CD14-positive monocyte (primary cell): ENCODE data around the gene HBM. TPM values are rescaled to one million over a fixed set of nuclear protein-coding genes. Genes with fewer than 3 reads are reported as not detected.
"Not testable (repeated sequence)": the region's sequence is repeated elsewhere in the genome, so short reads cannot be mapped to it uniquely, and the experiment has no call there.

Experiments used
- DNase-seq, 3 donors: peaks; one replicate each; pipeline ENCODE4 v3.0.0-alpha.2; 2011 to 2022
- H2AFZ ChIP-seq: 2 replicates; pipeline ENCODE4 v1.6.0; 2012; ENCODE audit warnings: mild to moderate bottlenecking, low read depth, low read length, inconsistent platforms; ENCODE audit not compliant: insufficient read depth, poor library complexity, severe bottlenecking
- H3K27ac ChIP-seq, 2 donors: 1 replicate in 1 of 2; 2 replicates in 1 of 2; pipeline ENCODE4 v1.5.1; 2012 to 2013; ENCODE audit warnings: low read length in 2 of 2, control low read depth in 1 of 2, inconsistent platforms in 1 of 2, low read depth in 1 of 2, mild to moderate bottlenecking in 1 of 2
- H3K27me3 ChIP-seq, 2 donors: one replicate each; pipeline versions ENCODE4 v1.6.0 to v1.6.1; 2011 to 2013; ENCODE audit warnings: low read length in 2 of 2; ENCODE audit not compliant: control insufficient read depth in 2 of 2, insufficient read depth in 2 of 2
- H3K36me3 ChIP-seq, 2 donors: replicated peaks in 1 of 2; 1 replicate in 1 of 2; 2 replicates in 1 of 2; pipeline versions ENCODE4 v1.5.1 to v1.6.1; 2012 to 2013; ENCODE audit warnings: low read length in 2 of 2, control low read depth in 1 of 2, inconsistent platforms in 1 of 2, mild to moderate bottlenecking in 1 of 2; ENCODE audit not compliant: insufficient read depth in 2 of 2, control insufficient read depth in 1 of 2
- H3K4me1 ChIP-seq, 2 donors: 1 replicate in 1 of 2; 2 replicates in 1 of 2; pipeline versions ENCODE4 v1.5.1 to v1.6.1; 2012 to 2013; ENCODE audit warnings: low read length in 2 of 2, control low read depth in 1 of 2, inconsistent platforms in 1 of 2, mild to moderate bottlenecking in 1 of 2, moderate library complexity in 1 of 2; ENCODE audit not compliant: insufficient read depth in 2 of 2, control insufficient read depth in 1 of 2
- H3K4me2 ChIP-seq: replicated peaks from 2 replicates; pipeline ENCODE3; 2012; ENCODE audit warnings: low read length, moderate library complexity, mild to moderate bottlenecking; ENCODE audit not compliant: poor library complexity, severe bottlenecking; ENCODE audit errors: extremely low read depth
- H3K4me3 ChIP-seq, 3 experiments: fragments of 200-600 bp in 1 of 3; sonication (generic) in 1 of 3; replicated peaks in 1 of 3; 1 replicate in 2 of 3; 2 replicates in 1 of 3; pipeline ENCODE4 v1.5.1; 2011 to 2013; ENCODE audit warnings: low read length in 3 of 3, mild to moderate bottlenecking in 3 of 3, control low read depth in 2 of 3, low read depth in 2 of 3, inconsistent platforms in 1 of 3, moderate library complexity in 1 of 3
- H3K79me2 ChIP-seq: 2 replicates; pipeline ENCODE4 v1.6.0; 2012; ENCODE audit warnings: mild to moderate bottlenecking, control low read depth, inconsistent platforms, low read length, moderate library complexity; ENCODE audit not compliant: insufficient read depth
- H3K9ac ChIP-seq: 2 replicates; pipeline ENCODE4 v1.6.0; 2017; ENCODE audit warnings: low read length, mild to moderate bottlenecking; ENCODE audit not compliant: insufficient read depth, poor library complexity, severe bottlenecking
- H3K9me3 ChIP-seq, 2 donors: replicated peaks in 1 of 2; 1 replicate in 1 of 2; 2 replicates in 1 of 2; pipeline versions ENCODE4 v1.5.1 to v1.6.1; 2012 to 2013; ENCODE audit warnings: low read length in 2 of 2, control low read depth in 1 of 2; ENCODE audit not compliant: control insufficient read depth in 1 of 2, insufficient read depth in 1 of 2
- H4K20me1 ChIP-seq: 2 replicates; pipeline ENCODE4 v1.6.0; 2012; ENCODE audit warnings: mild to moderate bottlenecking, low read length, control low read depth, moderate library complexity; ENCODE audit not compliant: insufficient read depth
- H3K27ac Mint-ChIP-seq, 7 donors: one replicate each; pipeline ENCODE4 v1.8.0; 2020; ENCODE audit warnings: mild to moderate bottlenecking in 7 of 7, mixed read lengths in 7 of 7, moderate library complexity in 6 of 7, inconsistent platforms in 2 of 7
- H3K27me3 Mint-ChIP-seq, 3 donors: one replicate each; pipeline ENCODE4 v1.8.0; 2021 to 2022; ENCODE audit warnings: low read depth in 3 of 3, mild to moderate bottlenecking in 3 of 3, mixed read lengths in 3 of 3, moderate library complexity in 3 of 3, inconsistent platforms in 1 of 3
- H3K36me3 Mint-ChIP-seq, 2 donors: one replicate each; pipeline ENCODE4 v1.8.0; 2020; ENCODE audit warnings: mixed read lengths in 2 of 2, inconsistent platforms in 1 of 2, mild to moderate bottlenecking in 1 of 2
- H3K4me1 Mint-ChIP-seq: one replicate; pipeline ENCODE4 v1.8.0; 2020; ENCODE audit warnings: mild to moderate bottlenecking, mixed read lengths
- H3K4me3 Mint-ChIP-seq, 2 donors: one replicate each; pipeline ENCODE4 v1.8.0; 2020; ENCODE audit warnings: mild to moderate bottlenecking in 2 of 2, mixed read lengths in 2 of 2, moderate library complexity in 1 of 2
- H3K9me3 Mint-ChIP-seq, 7 donors: one replicate each; pipeline ENCODE4 v1.8.0; 2020 to 2022; ENCODE audit warnings: mixed read lengths in 7 of 7, mild to moderate bottlenecking in 6 of 7, moderate library complexity in 6 of 7, inconsistent platforms in 2 of 7
- WGBS: methylation state at CpG from one replicate; pipeline ENCODE4 v1.1.5; 2013; ENCODE audit warnings: missing lambda C conversion rate; ENCODE audit not compliant: insufficient coverage; 5-methylcytosine and 5-hydroxymethylcytosine counted together
- intact Hi-C, 2 donors: fragments of 100-400 bp; cut with micrococcal nuclease; formaldehyde crosslinking; loops; one replicate each; pipeline versions ENCODE4 v1.15.0 to v1.15.1; 2023
- polyA plus RNA-seq, 3 donors: library from polyadenylated mRNA; depleted of rRNA in 1 of 3; unstranded in 2 of 3; stranded (reverse) in 1 of 3; fragments of 300-500 nt in 2 of 3; fragments of >200 nt in 1 of 3; fragmentation: Illumina TruSeq in 2 of 3; gene quantifications; 1 replicate in 2 of 3; 2 replicates in 1 of 3; pipeline ENCODE4 v1.2.3, GENCODE V29; 2012 to 2021
- TF ChIP-seq, protein P1 (sequence below): fragments of 200-600 bp; IDR thresholded peaks from one replicate; pipeline ENCODE4 v1.8.0; 2022; ENCODE audit warnings: antibody characterized with exemption, mild to moderate bottlenecking

HBM gene
- polyA plus RNA-seq, 3 donors: not detected

GRCh38 chr16:209359-209758 lies 43.6 kb downstream of the HBM start:
- H3K27ac ChIP-seq, H2AFZ ChIP-seq, H3K4me2 ChIP-seq, H3K27me3 ChIP-seq, H3K9me3 ChIP-seq, H3K27me3 Mint-ChIP-seq, H3K4me3 ChIP-seq, H3K4me3 Mint-ChIP-seq, H3K9ac ChIP-seq, H3K4me1 ChIP-seq, H3K9me3 Mint-ChIP-seq, H3K4me1 Mint-ChIP-seq, intact Hi-C loops, DNase-seq: not testable (repeated sequence)
- H3K79me2 ChIP-seq: peaks cover 11% of the 10 kb centered on the region
- H3K36me3 ChIP-seq: peaks cover 83 to 100% of the 10 kb centered on the region in 2 donors
- no CpG with 5 or more reads among the region's 4 CpGs for WGBS
- H3K27ac Mint-ChIP-seq: peak overlapping the region in 1 of 7 donors; percentile 14
- peaks cover 54% of the 10 kb centered on the region for H4K20me1 ChIP-seq
- H3K36me3 Mint-ChIP-seq: peaks cover 83 to 100% of the 10 kb centered on the region in 2 donors

DNA sequence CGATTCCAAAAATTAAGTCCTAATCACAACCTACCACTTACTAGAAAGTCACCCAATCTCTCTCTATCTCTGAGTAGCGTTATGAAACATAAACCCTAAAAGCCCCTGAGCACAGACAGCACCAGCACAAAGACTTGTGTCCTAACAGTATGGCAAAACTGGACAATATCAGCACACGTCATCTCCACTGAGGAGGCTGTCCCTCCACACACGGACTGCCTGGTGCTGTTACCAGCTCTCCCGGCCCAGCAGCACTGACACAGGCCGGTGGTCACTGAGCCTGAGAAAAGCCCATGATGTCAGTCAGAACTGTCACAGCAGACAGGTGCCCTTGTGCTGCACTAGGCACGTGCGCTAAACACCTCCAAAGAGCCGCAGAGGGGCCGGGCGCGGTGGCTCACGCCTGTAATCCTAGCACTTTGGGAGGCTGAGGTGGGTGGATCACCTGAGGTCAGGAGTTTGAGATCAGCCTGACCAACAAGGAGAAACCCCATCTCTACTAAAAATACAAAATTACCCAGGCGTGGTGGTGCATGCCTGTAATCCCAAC lies 45.9 kb downstream of the HBM start:
- H3K4me2 ChIP-seq, H3K4me1 ChIP-seq, H3K4me3 Mint-ChIP-seq, H3K27me3 Mint-ChIP-seq, H3K4me1 Mint-ChIP-seq, DNase-seq, H3K27ac Mint-ChIP-seq, intact Hi-C loops, H3K9me3 ChIP-seq, H3K9ac ChIP-seq, H3K4me3 ChIP-seq, H3K9me3 Mint-ChIP-seq, H2AFZ ChIP-seq, H3K27me3 ChIP-seq, H3K27ac ChIP-seq: not testable (repeated sequence)
- H3K79me2 ChIP-seq: peaks cover 16% of the 10 kb centered on the region
- H4K20me1 ChIP-seq: peaks cover 63% of the 10 kb centered on the region
- H3K36me3 ChIP-seq: peaks cover 74 to 100% of the 10 kb centered on the region in 2 donors
- peaks cover 79 to 100% of the 10 kb centered on the region in 2 donors for H3K36me3 Mint-ChIP-seq
- WGBS: 94% methylated on average over 7 of the region's 14 CpGs

- Histone ChIP-seq H3K4me2 (no peak overlapping the region), H3K9me3 (no peaks in the 10 kb centered on the region), H3K27ac (no peak overlapping the region), H3K27me3 (no peaks in the 10 kb centered on the region), H2AFZ (no peak overlapping the region), H3K9ac (no peak overlapping the region), H4K20me1 (peaks cover 63% of the 10 kb centered on the region), H3K4me1 (no peaks in the 10 kb centered on the region), H3K36me3 (peaks cover 71 to 96% of the 10 kb centered on the region in 2 donors), H3K4me3 (no peak overlapping the region), H3K79me2 (peaks cover 21% of the 10 kb centered on the region)
- no peak for DNase-seq
- no CpG with 5 or more reads among the region's 3 CpGs for WGBS
- H3K4me1 Mint-ChIP-seq: no peaks in the 10 kb centered on the region
- peak overlapping the region in 2 of 7 donors; percentile 18 to 42 for H3K27ac Mint-ChIP-seq
- peaks cover 74 to 100% of the 10 kb centered on the region in 2 donors for H3K36me3 Mint-ChIP-seq
- H3K9me3 Mint-ChIP-seq: no peaks in the 10 kb centered on the region
- peaks cover 0 to 1% (median 0%) of the 10 kb centered on the region in 3 donors for H3K27me3 Mint-ChIP-seq
- TF ChIP-seq, protein P1, sequence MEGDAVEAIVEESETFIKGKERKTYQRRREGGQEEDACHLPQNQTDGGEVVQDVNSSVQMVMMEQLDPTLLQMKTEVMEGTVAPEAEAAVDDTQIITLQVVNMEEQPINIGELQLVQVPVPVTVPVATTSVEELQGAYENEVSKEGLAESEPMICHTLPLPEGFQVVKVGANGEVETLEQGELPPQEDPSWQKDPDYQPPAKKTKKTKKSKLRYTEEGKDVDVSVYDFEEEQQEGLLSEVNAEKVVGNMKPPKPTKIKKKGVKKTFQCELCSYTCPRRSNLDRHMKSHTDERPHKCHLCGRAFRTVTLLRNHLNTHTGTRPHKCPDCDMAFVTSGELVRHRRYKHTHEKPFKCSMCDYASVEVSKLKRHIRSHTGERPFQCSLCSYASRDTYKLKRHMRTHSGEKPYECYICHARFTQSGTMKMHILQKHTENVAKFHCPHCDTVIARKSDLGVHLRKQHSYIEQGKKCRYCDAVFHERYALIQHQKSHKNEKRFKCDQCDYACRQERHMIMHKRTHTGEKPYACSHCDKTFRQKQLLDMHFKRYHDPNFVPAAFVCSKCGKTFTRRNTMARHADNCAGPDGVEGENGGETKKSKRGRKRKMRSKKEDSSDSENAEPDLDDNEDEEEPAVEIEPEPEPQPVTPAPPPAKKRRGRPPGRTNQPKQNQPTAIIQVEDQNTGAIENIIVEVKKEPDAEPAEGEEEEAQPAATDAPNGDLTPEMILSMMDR: no peak
- intact Hi-C loops: no loop called here
- no peak overlapping the region for H3K4me3 Mint-ChIP-seq
Observed at GRCh38 chr16:212999-213398, 47.2 kb downstream of the HBM start.
